Ovary (tissue), 9 donors: ENCODE results near the gene TGM2. TPM values are rescaled to one million over a fixed set of nuclear protein-coding genes. Genes with fewer than 3 reads are reported as not detected.

Experiments
- DNase-seq, 5 donors: peaks; one replicate each; pipeline ENCODE4 v3.0.0-alpha.2; 2019 to 2020
- H3K27ac ChIP-seq, 2 donors: fragments of 200-600 bp; one replicate each; pipeline versions ENCODE4 v1.5.1 to v1.8.0; 2019 to 2022
- H3K27me3 ChIP-seq: fragments of 200-600 bp; one replicate; pipeline ENCODE4 v1.8.0; 2022
- H3K36me3 ChIP-seq: fragments of 200-600 bp; sonication (generic); one replicate; pipeline ENCODE4 v1.5.1; 2019
- H3K4me1 ChIP-seq: one replicate; pipeline ENCODE4 v1.8.1; 2013; ENCODE audit warnings: mild to moderate bottlenecking, moderate library complexity; ENCODE audit not compliant: insufficient read depth
- H3K4me3 ChIP-seq: fragments of 200-600 bp; sonication (generic); one replicate; pipeline ENCODE4 v1.5.1; 2017
- H3K9me3 ChIP-seq, 2 donors: fragments of 200-600 bp in 1 of 2; sonication (generic) in 1 of 2; one replicate each; pipeline versions ENCODE4 v1.5.1 to v1.8.1; 2013 to 2019; ENCODE audit warnings: mild to moderate bottlenecking in 1 of 2, moderate library complexity in 1 of 2
- CTCF ChIP-seq, 3 donors: fragments of 450-650 bp in 2 of 3; fragments of 200-600 bp in 1 of 3; IDR thresholded peaks; one replicate each; pipeline versions ENCODE4 v1.5.1 to v1.8.0; 2016 to 2022; ENCODE audit warnings: antibody characterized with exemption in 3 of 3, mild to moderate bottlenecking in 1 of 3
- EP300 ChIP-seq: sonication (generic); formaldehyde crosslinking; IDR thresholded peaks from one replicate; pipeline ENCODE4 v1.6.1; 2017; ENCODE audit warnings: antibody characterized with exemption
- POLR2A ChIP-seq: fragments of 450-650 bp; IDR thresholded peaks from one replicate; pipeline ENCODE4 v1.6.1; 2017; ENCODE audit warnings: antibody characterized with exemption, mild to moderate bottlenecking, moderate library complexity
- WGBS, 3 donors: extraction: QIAGEN DNeasy Blood & Tissue Kit in 1 of 3; methylation state at CpG; one replicate each; pipeline versions ENCODE4 v1.1.5 to v1.1.7; 2013 to 2017; 5-methylcytosine and 5-hydroxymethylcytosine counted together
- intact Hi-C, 4 donors: fragments of 100-400 bp; cut with DNase I; formaldehyde crosslinking; loops; one replicate each; pipeline versions ENCODE4 v1.11.0 to v1.15.1; 2022 to 2023
- polyA plus RNA-seq, 2 donors: library from polyadenylated mRNA; stranded (reverse); fragments of 200-250 nt in 1 of 2; fragments of 350-450 nt in 1 of 2; fragmentation: Illumina TruSeq in 1 of 2; extraction: RNeasy Lipid Tissue Mini Kit (QIAGEN cat#74804) in 1 of 2; gene quantifications; one replicate each; pipeline ENCODE4 v1.2.3, GENCODE V29; 2013 to 2014
- total RNA-seq, 7 donors: library from RNA; depleted of rRNA in 2 of 7; stranded (reverse); fragments of >200 nt in 2 of 7; fragmentation: NEBNext Ultra II Directional in 3 of 7; extraction: Animal tissue kit (Norgen Biotek cat#: 25700) in 3 of 7; gene quantifications; one replicate each; pipeline versions ENCODE4 v1.1.0 to v1.2.4, GENCODE V29; 2016 to 2023
- donor health status: DM: no; HTN: no; CAD: no; lungs with moderate emphysema.
- donor health status: DM: no; HTN: no; CAD: no.
- donor health status: Bipolar disorder and iron deficiency.
- donor health status: DM: yes; HTN: yes; CAD: no.
- donor health status: DM: no; HTN: no; CAD: no.
- donor health status: DM: yes; HTN: yes; CAD: no.

Gene TGM2
- total and polyA plus RNA-seq, 9 donors = 15.0 to 320 (median 52.8) TPM

- Histone ChIP-seq H3K36me3 (no peaks in the 10 kb centered on the region), H3K27ac (no peak overlapping the region), H3K27me3 (no peaks in the 10 kb centered on the region), H3K9me3 (no peaks in the 10 kb centered on the region), H3K4me3 (no peak overlapping the region), H3K4me1 (no peaks in the 10 kb centered on the region)
- no peak for TF ChIP-seq CTCF (IDR thresholded peaks at IDR 0.05)
- no peak for TF ChIP-seq EP300
- TF ChIP-seq POLR2A = no peak
- DNase-seq = no peak
- WGBS, 3 donors = 41 to 47% (median 41%) methylated on average over 6 of the region's 6 CpGs
- intact Hi-C loops = no loop called here
These were observed 73.4 kb downstream of the TGM2 start for GRCh38 chr20:38091441-38092216.

DNA sequence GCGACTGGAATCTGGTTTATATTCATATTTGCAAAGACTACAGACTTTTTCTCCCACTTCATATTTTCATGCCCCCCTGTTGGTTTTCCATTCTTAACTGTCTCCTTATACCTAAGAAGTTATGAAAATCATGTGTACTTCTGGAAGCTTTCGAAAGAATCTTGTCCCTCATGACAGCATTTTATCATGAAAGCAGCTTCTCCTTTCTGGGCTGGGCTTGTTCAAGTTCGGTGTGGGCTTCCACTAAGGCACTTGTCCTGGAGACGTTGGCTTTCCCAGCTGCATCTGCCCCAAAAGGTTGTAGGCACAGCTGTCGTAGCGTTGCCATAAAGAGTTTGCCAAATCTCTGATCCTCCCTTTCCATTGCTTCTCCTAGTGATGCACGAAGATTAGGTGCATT is 75.0 kb downstream of the TGM2 start:
- Histone ChIP-seq H3K27ac (no peak overlapping the region), H3K4me1 (peaks cover 2% of the 10 kb centered on the region), H3K36me3 (no peaks in the 10 kb centered on the region), H3K9me3 (no peaks in the 10 kb centered on the region), H3K27me3 (no peaks in the 10 kb centered on the region), H3K4me3 (no peak overlapping the region)
- no peak for DNase-seq
- intact Hi-C loops = no loop called here
- TF ChIP-seq CTCF (IDR thresholded peaks at IDR 0.05) (no peak), POLR2A (no peak), EP300 (no peak)
- 47 to 66% (median 47%) methylated on average over 7 of the region's 7 CpGs for WGBS, 3 donors

DNA sequence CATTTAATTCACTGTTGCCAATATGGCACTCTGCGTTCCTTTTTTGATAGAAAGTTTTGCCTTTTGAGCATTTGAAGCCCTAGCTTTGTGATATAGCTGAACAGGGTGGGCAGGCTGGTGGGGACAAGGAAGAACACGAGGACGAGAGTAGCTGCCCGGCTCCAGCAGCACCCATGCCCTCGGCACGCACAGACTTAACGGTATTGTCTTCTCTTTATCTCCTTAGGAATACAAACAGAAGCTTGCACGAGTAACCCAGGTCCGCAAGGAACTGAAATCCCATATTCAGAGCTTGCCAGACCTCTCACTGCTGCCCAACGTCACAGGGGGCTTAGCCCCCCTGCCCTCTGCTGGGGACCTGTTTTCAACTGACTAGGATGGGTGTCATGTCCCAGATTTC is 75.6 kb downstream of the TGM2 start:
- no peak for DNase-seq
- peaks cover 4% of the 10 kb centered on the region for H3K4me1 ChIP-seq
- TF ChIP-seq CTCF (IDR thresholded peaks at IDR 0.05) (no peak), EP300 (no peak), POLR2A (no peak)
- intact Hi-C loops = no loop called here
- no peak overlapping the region for H3K4me3 ChIP-seq
- H3K36me3 ChIP-seq = no peaks in the 10 kb centered on the region
- 82 to 85% (median 84%) methylated on average over 10 of the region's 10 CpGs for WGBS, 3 donors
- no peaks in the 10 kb centered on the region for H3K27me3 ChIP-seq
- H3K27ac ChIP-seq = no peak overlapping the region
- no peaks in the 10 kb centered on the region for H3K9me3 ChIP-seq

- Histone ChIP-seq H3K9me3 (no peaks in the 10 kb centered on the region), H3K4me3 (no peak overlapping the region), H3K27ac (no peak overlapping the region), H3K36me3 (no peaks in the 10 kb centered on the region), H3K4me1 (peaks cover 16% of the 10 kb centered on the region), H3K27me3 (no peaks in the 10 kb centered on the region)
- TF ChIP-seq POLR2A (no peak), CTCF (IDR thresholded peaks at IDR 0.05) (no peak), EP300 (no peak)
- no peak for DNase-seq
- intact Hi-C loops = no loop called here
- WGBS, 3 donors = 75 to 83% (median 76%) methylated on average over 10 of the region's 10 CpGs
These were observed 80.0 kb downstream of the TGM2 start for GRCh38 chr20:38085026-38085425.
